NCI-H2227 (cell line): ENCODE results near the gene TRIM6.

ENCODE experiments used
- DNase-seq: peaks from one replicate; lab custom pipeline; 2025; ENCODE audit not compliant: unreplicated experiment; lab: John Stamatoyannopoulos, UW

TRIM6 gene

DNA sequence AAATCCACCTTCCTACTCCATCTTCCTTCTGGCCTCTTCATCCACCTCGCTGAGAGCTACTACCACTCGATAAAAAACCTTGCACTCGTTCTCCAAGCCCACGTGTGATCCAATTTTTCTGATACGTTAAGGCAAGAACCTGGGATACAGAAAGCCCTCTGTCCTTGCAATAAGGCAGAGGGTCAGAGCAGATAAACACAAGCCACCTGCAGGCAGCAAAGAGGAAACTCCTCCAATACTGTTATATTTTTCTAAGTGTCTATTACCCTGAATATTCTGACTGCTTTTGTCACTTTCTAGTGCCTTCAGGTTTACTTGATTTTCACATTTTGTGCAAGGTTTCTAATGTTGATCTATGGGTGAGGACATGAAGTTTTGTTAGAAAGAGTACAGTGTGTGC lies 61.9 kb downstream of the TRIM6 start:
- DNase-seq: no peak
